ENCODE measurements around the gene TWF2.

The TWF2 gene

GRCh38 chr3:52226229-52226817, 12.6 kb downstream of the TWF2 start:
- TF ChIP-seq POLR2AphosphoS5 (IDR thresholded peaks at IDR 0.05; ENCODE audit: borderline replicate concordance, low read depth, low read length) (no peak), FOXP2 (optimal IDR thresholded peaks at IDR 0.05; ENCODE audit: control extremely low read depth, extremely low read length, insufficient read depth) (no peak), EZH2 (IDR thresholded peaks at IDR 0.05) (no peak)
- no peaks in the 10 kb centered on the region for H3K9me3 ChIP-seq (ENCODE audit: low read depth, low read length)
- H3K9ac ChIP-seq (ENCODE audit: insufficient read length): no peak overlapping the region
- no peaks in the 10 kb centered on the region; the same call in 1 of the 2 replicates for H3K36me3 ChIP-seq (ENCODE audit: insufficient read depth, low read length)
- DNase-seq (ENCODE audit: low read depth, low spot score): no peak
- H3K27ac ChIP-seq: no peak overlapping the region
- no peak overlapping the region for H3K4me3 ChIP-seq

- H3K9me3 ChIP-seq (ENCODE audit: low read depth, low read length): no peaks in the 10 kb centered on the region
- H3K36me3 ChIP-seq (ENCODE audit: insufficient read depth, low read length): no peaks in the 10 kb centered on the region; the same call in 1 of the 2 replicates
- no peak within 1 kb of the TSS for H3K9ac ChIP-seq (ENCODE audit: insufficient read length)
- no peak within 1 kb of the TSS for H3K27ac ChIP-seq
- H3K4me3 ChIP-seq: no peak within 1 kb of the TSS
- no peak for DNase-seq (ENCODE audit: low read depth, low spot score)
- no peak for TF ChIP-seq EZH2 (IDR thresholded peaks at IDR 0.05)
- no peak for TF ChIP-seq FOXP2 (optimal IDR thresholded peaks at IDR 0.05; ENCODE audit: control extremely low read depth, extremely low read length, insufficient read depth)
- no peak for TF ChIP-seq POLR2AphosphoS5 (IDR thresholded peaks at IDR 0.05; ENCODE audit: borderline replicate concordance, low read depth, low read length)
Observed at GRCh38 chr3:52225452-52226228, 13.3 kb downstream of the TWF2 start, which contains the start of gene TLR9. Gene TLR9, minus strand, starts transcription at chr3:52225645. Its CDS starts 116 bp downstream, at chr3:52225529.

GRCh38 chr3:52223449-52224408, 15.2 kb downstream of the TWF2 start:
- no peaks in the 10 kb centered on the region for H3K36me3 ChIP-seq (ENCODE audit: insufficient read depth, low read length)
- H3K9me3 ChIP-seq (ENCODE audit: low read depth, low read length): no peaks in the 10 kb centered on the region
- no peak overlapping the region for H3K4me3 ChIP-seq
- TF ChIP-seq POLR2AphosphoS5 (IDR thresholded peaks at IDR 0.05; ENCODE audit: borderline replicate concordance, low read depth, low read length) (no peak), EZH2 (IDR thresholded peaks at IDR 0.05) (no peak), FOXP2 (optimal IDR thresholded peaks at IDR 0.05; ENCODE audit: control extremely low read depth, extremely low read length, insufficient read depth) (no peak)
- no peak for DNase-seq (ENCODE audit: low read depth, low spot score)
- H3K9ac ChIP-seq (ENCODE audit: insufficient read length): no peak overlapping the region
- H3K27ac ChIP-seq: no peak overlapping the region

- Histone ChIP-seq H3K36me3 (ENCODE audit: insufficient read depth, low read length) (no peaks in the 10 kb centered on the region), H3K9me3 (ENCODE audit: low read depth, low read length) (no peaks in the 10 kb centered on the region), H3K9ac (ENCODE audit: insufficient read length) (no peak overlapping the region), H3K4me3 (no peak overlapping the region), H3K27ac (no peak overlapping the region)
- TF ChIP-seq FOXP2 (optimal IDR thresholded peaks at IDR 0.05; ENCODE audit: control extremely low read depth, extremely low read length, insufficient read depth) (no peak), EZH2 (IDR thresholded peaks at IDR 0.05) (no peak), POLR2AphosphoS5 (IDR thresholded peaks at IDR 0.05; ENCODE audit: borderline replicate concordance, low read depth, low read length) (no peak)
- DNase-seq (ENCODE audit: low read depth, low spot score): no peak
Observed at GRCh38 chr3:52222319-52223221, 16.4 kb downstream of the TWF2 start.

GRCh38 chr3:52221563-52222318, 17.2 kb downstream of the TWF2 start:
- H3K9ac ChIP-seq (ENCODE audit: insufficient read length): no peak overlapping the region
- H3K9me3 ChIP-seq (ENCODE audit: low read depth, low read length): no peaks in the 10 kb centered on the region
- DNase-seq (ENCODE audit: low read depth, low spot score): no peak
- H3K4me3 ChIP-seq: no peak overlapping the region
- no peaks in the 10 kb centered on the region for H3K36me3 ChIP-seq (ENCODE audit: insufficient read depth, low read length)
- H3K27ac ChIP-seq: no peak overlapping the region
- TF ChIP-seq EZH2 (IDR thresholded peaks at IDR 0.05) (no peak), FOXP2 (optimal IDR thresholded peaks at IDR 0.05; ENCODE audit: control extremely low read depth, extremely low read length, insufficient read depth) (no peak), POLR2AphosphoS5 (IDR thresholded peaks at IDR 0.05; ENCODE audit: borderline replicate concordance, low read depth, low read length) (no peak)

- Histone ChIP-seq H3K36me3 (ENCODE audit: insufficient read depth, low read length) (no peaks in the 10 kb centered on the region), H3K4me3 (no peak overlapping the region), H3K9me3 (ENCODE audit: low read depth, low read length) (no peaks in the 10 kb centered on the region), H3K27ac (no peak overlapping the region), H3K9ac (ENCODE audit: insufficient read length) (no peak overlapping the region)
- TF ChIP-seq FOXP2 (optimal IDR thresholded peaks at IDR 0.05; ENCODE audit: control extremely low read depth, extremely low read length, insufficient read depth) (no peak), POLR2AphosphoS5 (IDR thresholded peaks at IDR 0.05; ENCODE audit: borderline replicate concordance, low read depth, low read length) (no peak), EZH2 (IDR thresholded peaks at IDR 0.05) (no peak)
- no peak for DNase-seq (ENCODE audit: low read depth, low spot score)
Observed at GRCh38 chr3:52221141-52221562, 17.8 kb downstream of the TWF2 start.

Data from SK-N-MC (cell line).